Transverse colon (tissue), 4 donors: ENCODE results near the gene CKS1B. TPM values are rescaled to one million over a fixed set of nuclear protein-coding genes. Genes with fewer than 3 reads are reported as not detected.
A peak's percentile ranks its signal among the peaks of the same experiment; 100 is the strongest.

Experiments
- DNase-seq: peaks from one replicate; pipeline ENCODE4 v3.0.0-alpha.2; 2019
- H3K27ac ChIP-seq, 4 donors: fragments of 200-600 bp; sonication (generic); 2 replicates each; pipeline ENCODE4 v1.5.1; 2016 to 2018; ENCODE audit warnings: inconsistent platforms in 4 of 4
- H3K27me3 ChIP-seq: fragments of 200-600 bp; sonication (generic); 2 replicates; pipeline ENCODE4 v1.5.1; 2017; ENCODE audit warnings: inconsistent platforms
- H3K36me3 ChIP-seq, 4 donors: fragments of 200-600 bp; sonication (generic); 2 replicates each; pipeline ENCODE4 v1.5.1; 2017 to 2019; ENCODE audit warnings: inconsistent platforms in 4 of 4
- H3K4me1 ChIP-seq, 4 donors: fragments of 200-600 bp; sonication (generic); 2 replicates each; pipeline ENCODE4 v1.5.1; 2017 to 2020; ENCODE audit warnings: inconsistent platforms in 4 of 4
- H3K4me3 ChIP-seq, 4 donors: fragments of 200-600 bp; sonication (generic); 1 replicate in 1 of 4; 2 replicates in 3 of 4; pipeline versions ENCODE4 v1.5.1 to v1.6.1; 2017 to 2019; ENCODE audit warnings: inconsistent platforms in 4 of 4
- H3K9me3 ChIP-seq, 2 donors: fragments of 200-600 bp; sonication (generic); 2 replicates each; pipeline ENCODE4 v1.5.1; 2017 to 2019; ENCODE audit warnings: inconsistent platforms in 2 of 2
- CTCF ChIP-seq, 5 experiments: fragments of 200-600 bp in 3 of 5; fragments of 450-650 bp in 2 of 5; sonication (generic) in 3 of 5; IDR thresholded peaks; 1 replicate in 2 of 5; 2 replicates in 3 of 5; pipeline ENCODE4 v1.5.1; 2016 to 2017; ENCODE audit warnings: antibody characterized with exemption in 5 of 5, inconsistent platforms in 3 of 5, mild to moderate bottlenecking in 2 of 5, moderate library complexity in 1 of 5
- EP300 ChIP-seq: sonication (generic); formaldehyde crosslinking; IDR thresholded peaks from one replicate; pipeline ENCODE4 v1.6.1; 2017; ENCODE audit warnings: antibody characterized with exemption, low read depth
- POLR2A ChIP-seq: fragments of 450-650 bp; IDR thresholded peaks from one replicate; pipeline ENCODE4 v1.6.1; 2016; ENCODE audit warnings: antibody characterized with exemption, mild to moderate bottlenecking, moderate library complexity
- POLR2AphosphoS5 ChIP-seq, 3 donors: sonication (generic); formaldehyde crosslinking; IDR thresholded peaks; one replicate each; pipeline ENCODE4 v1.6.1; 2016; ENCODE audit warnings: antibody characterized with exemption in 3 of 3
- WGBS, 2 donors: methylation state at CpG; one replicate each; pipeline ENCODE4 v1.1.5; 2018; ENCODE audit warnings: low coverage in 1 of 2; 5-methylcytosine and 5-hydroxymethylcytosine counted together
- in situ Hi-C, 4 donors: fragments of 200-750 bp; cut with MboI; loops; one replicate each; pipeline versions ENCODE4 v1.15.0 to v1.15.1; 2017; ENCODE audit warnings: low sequenced_read_pairs in 3 of 4, low pct_ligation_motif_present in 1 of 4, low pct_unique_long_range_greater_than_20kb in 1 of 4
- intact Hi-C: fragments of 100-400 bp; cut with DNase I; formaldehyde crosslinking; loops from one replicate; pipeline ENCODE4 v1.15.1; 2023; ENCODE audit warnings: low total_unique reads
- total RNA-seq, 4 donors: library from RNA; depleted of rRNA; stranded (reverse); fragments of >200 nt; gene quantifications; one replicate each; pipeline ENCODE4 v1.1.0, GENCODE V29; 2016

Gene CKS1B
- total RNA-seq, 4 donors from 2014 or later, result 28.9 to 41.4 (median 35.2) TPM; not detected in 1

GRCh38 chr1:155000411-155000725 lies 25.9 kb downstream of the CKS1B start:
- peak; percentile 57 for DNase-seq
- TF ChIP-seq CTCF (IDR thresholded peaks at IDR 0.05), result no peak
- TF ChIP-seq POLR2A, result no peak
- no peak for TF ChIP-seq POLR2AphosphoS5 (IDR thresholded peaks at IDR 0.05)
- no peak for TF ChIP-seq EP300
- in situ Hi-C loops (no loop called here), intact Hi-C loops (loop anchor here (5.0 kb wide), 1 partner anchor 33 kb away; no protein-coding TSS in a partner anchor)
- peak overlapping the region; percentile 66 to 90 (median 79) for H3K4me3 ChIP-seq
- H3K27ac ChIP-seq, result peak overlapping the region; percentile 96 to 100 (median 98)
- WGBS, 2 donors, result 0% methylated on average over 13 of the region's 13 CpGs; no CpG with 5 or more reads in 1 of the 2 donors
- H3K36me3 ChIP-seq, result no peaks in the 10 kb centered on the region
- peaks cover 23 to 34% (median 32%) of the 10 kb centered on the region in 4 donors for H3K4me1 ChIP-seq
- no peaks in the 10 kb centered on the region for H3K27me3 ChIP-seq
- H3K9me3 ChIP-seq, result no peaks in the 10 kb centered on the region

GRCh38 chr1:155000726-155001424 lies 26.4 kb downstream of the CKS1B start:
- in situ Hi-C loops (no loop called here), intact Hi-C loops (loop anchor here (5.0 kb wide), 1 partner anchor 34 kb away; no protein-coding TSS in a partner anchor)
- no peaks in the 10 kb centered on the region for H3K27me3 ChIP-seq
- peak overlapping the region; percentile 96 to 100 (median 98) for H3K27ac ChIP-seq
- no peaks in the 10 kb centered on the region for H3K9me3 ChIP-seq
- peak overlapping the region; percentile 66 to 90 (median 79) for H3K4me3 ChIP-seq
- WGBS, 2 donors, result 1% methylated on average over 28 of the region's 43 CpGs; no CpG with 5 or more reads in 1 of the 2 donors
- TF ChIP-seq CTCF (IDR thresholded peaks at IDR 0.05) (peak in 2 of 5 experiments; percentile 37 to 43), EP300 (peak; percentile 93), POLR2A (peak; percentile 90), POLR2AphosphoS5 (IDR thresholded peaks at IDR 0.05) (peak; percentile 72 to 94 (median 91))
- DNase-seq, result peak; percentile 97
- H3K4me1 ChIP-seq, result peaks cover 28 to 38% (median 36%) of the 10 kb centered on the region in 4 donors
- H3K36me3 ChIP-seq, result no peaks in the 10 kb centered on the region

- in situ Hi-C loops, result no loop called here
- no peak for DNase-seq
- intact Hi-C loops, result loop anchor here (5.0 kb wide), 1 partner anchor 34 kb away; no protein-coding TSS in a partner anchor
- TF ChIP-seq POLR2AphosphoS5 (IDR thresholded peaks at IDR 0.05) (no peak), CTCF (IDR thresholded peaks at IDR 0.05) (no peak), EP300 (no peak), POLR2A (no peak)
- WGBS, 2 donors, result 0% methylated on average over 11 of the region's 11 CpGs; no CpG with 5 or more reads in 1 of the 2 donors
- Histone ChIP-seq H3K27me3 (no peaks in the 10 kb centered on the region), H3K9me3 (no peaks in the 10 kb centered on the region), H3K4me3 (peak overlapping the region; percentile 66 to 90 (median 79)), H3K36me3 (no peaks in the 10 kb centered on the region), H3K4me1 (peaks cover 33 to 43% (median 41%) of the 10 kb centered on the region in 4 donors), H3K27ac (peak overlapping the region; percentile 96 to 100 (median 98))
These were observed 26.9 kb downstream of the CKS1B start for GRCh38 chr1:155001425-155001674.

- in situ Hi-C loops, result no loop called here
- WGBS, 2 donors, result 0 to 1% methylated on average over 1 to 33 of the region's 38 CpGs
- H3K4me1 ChIP-seq, result peaks cover 38 to 48% (median 46%) of the 10 kb centered on the region in 4 donors
- TF ChIP-seq POLR2AphosphoS5 (IDR thresholded peaks at IDR 0.05), result peak; percentile 77 to 89 (median 78)
- TF ChIP-seq CTCF (IDR thresholded peaks at IDR 0.05), result peak in 4 of 5 experiments; percentile 23 to 46 (median 42)
- TF ChIP-seq POLR2A, result peak; percentile 87
- no peak for TF ChIP-seq EP300
- H3K27ac ChIP-seq, result peak overlapping the region; percentile 96 to 100 (median 98)
- peak; percentile 100 for DNase-seq
- H3K4me3 ChIP-seq, result peak overlapping the region; percentile 66 to 90 (median 79)
- no peaks in the 10 kb centered on the region for H3K36me3 ChIP-seq
- H3K27me3 ChIP-seq, result no peaks in the 10 kb centered on the region
- H3K9me3 ChIP-seq, result no peaks in the 10 kb centered on the region
- intact Hi-C loops, result loop anchor here (5.0 kb wide), 1 partner anchor 35 kb away; no protein-coding TSS in a partner anchor
These were observed 27.4 kb downstream of the CKS1B start for GRCh38 chr1:155001675-155002463.
